Fibroblast of skin of left biceps (primary cell): ENCODE data around the gene APBA2.
A peak's percentile ranks its signal among the peaks of the same experiment; 100 is the strongest.

Experiments used
- DNase-seq, 2 experiments: peaks; one replicate each; pipeline ENCODE4 v3.0.0-alpha.2; 2013; ENCODE audit warnings: low read depth in 2 of 2

The APBA2 gene

GRCh38 chr15:28896951-28897350, 11.2 kb downstream of the APBA2 start:
- peak; percentile 56 to 64 for DNase-seq

- DNase-seq, result no peak
Observed at GRCh38 chr15:28897861-28898585, 12.2 kb downstream of the APBA2 start.

DNA sequence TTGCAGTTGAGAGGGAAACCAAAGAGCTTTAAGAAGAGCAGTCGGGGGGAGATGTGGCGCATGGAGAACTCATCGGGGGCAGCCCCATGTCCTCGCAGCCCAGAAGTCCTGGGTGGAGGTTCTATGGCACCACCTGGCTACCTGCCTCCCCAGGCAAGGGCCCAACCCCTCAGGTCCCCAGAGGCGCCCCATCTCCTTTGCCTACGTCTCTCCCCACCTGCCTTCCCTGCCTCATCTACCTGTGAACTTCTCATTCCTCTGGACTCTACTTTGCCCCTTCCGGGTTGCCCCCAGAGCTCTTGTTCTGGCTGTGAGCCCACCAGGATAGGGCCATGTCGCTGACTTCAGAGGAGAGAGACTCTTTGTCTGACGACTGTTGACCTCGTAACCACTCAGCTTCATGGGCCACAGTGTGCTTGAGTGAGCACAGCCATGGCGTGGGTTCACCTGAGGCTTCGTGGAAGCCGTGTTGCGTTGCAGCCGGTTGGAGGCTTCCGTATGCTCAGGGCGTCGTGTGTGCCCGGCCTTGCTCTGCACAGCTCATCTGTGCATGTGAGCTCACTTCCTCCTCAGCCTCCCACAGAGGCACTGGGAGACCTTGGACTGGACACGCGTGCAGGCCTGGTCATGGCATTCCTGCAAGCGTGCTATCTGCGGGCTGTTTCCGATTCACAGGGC, 13.4 kb downstream of the APBA2 start:
- DNase-seq, result no peak

DNA sequence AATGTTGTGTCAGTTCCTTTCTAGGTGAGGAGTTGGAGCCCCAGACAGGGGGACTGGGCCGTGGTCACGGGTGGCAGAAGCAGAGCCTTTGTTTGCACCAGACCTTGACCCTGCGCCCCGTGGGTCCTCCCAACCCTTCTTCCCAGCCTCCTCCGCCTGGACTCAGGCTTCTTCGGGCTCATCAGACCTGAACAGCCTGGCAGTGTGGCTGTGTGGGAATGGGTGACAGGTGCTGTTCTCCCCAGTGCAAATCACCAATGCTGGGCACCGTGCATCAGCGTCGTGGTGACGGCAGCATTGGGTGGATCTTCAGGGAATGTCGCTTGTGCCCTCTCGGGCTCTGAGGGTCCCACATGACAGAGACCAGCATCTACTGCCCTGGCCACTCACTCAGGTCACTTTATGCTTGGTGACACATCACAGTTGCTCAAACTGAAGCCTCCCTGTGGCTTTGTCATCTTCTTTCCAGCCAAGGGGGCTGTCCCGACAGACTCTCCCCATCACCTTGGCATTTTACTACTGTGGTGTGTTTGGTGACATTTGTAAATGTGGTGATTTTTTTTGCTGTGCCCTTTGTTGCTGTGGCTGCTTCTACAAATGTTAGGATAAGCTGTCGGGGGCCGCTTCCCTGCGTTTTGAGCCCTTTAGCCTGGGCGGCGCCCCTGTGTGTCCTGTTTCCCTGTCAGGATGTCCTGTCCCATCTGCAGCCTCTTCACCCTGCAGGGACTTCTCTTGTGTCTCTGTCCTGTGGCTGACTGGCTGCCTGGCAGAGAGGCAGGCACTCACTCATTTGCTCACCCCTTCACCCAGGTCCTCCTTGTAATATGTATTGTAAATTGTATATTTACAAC, 14.5 kb downstream of the APBA2 start:
- no peak for DNase-seq

DNA sequence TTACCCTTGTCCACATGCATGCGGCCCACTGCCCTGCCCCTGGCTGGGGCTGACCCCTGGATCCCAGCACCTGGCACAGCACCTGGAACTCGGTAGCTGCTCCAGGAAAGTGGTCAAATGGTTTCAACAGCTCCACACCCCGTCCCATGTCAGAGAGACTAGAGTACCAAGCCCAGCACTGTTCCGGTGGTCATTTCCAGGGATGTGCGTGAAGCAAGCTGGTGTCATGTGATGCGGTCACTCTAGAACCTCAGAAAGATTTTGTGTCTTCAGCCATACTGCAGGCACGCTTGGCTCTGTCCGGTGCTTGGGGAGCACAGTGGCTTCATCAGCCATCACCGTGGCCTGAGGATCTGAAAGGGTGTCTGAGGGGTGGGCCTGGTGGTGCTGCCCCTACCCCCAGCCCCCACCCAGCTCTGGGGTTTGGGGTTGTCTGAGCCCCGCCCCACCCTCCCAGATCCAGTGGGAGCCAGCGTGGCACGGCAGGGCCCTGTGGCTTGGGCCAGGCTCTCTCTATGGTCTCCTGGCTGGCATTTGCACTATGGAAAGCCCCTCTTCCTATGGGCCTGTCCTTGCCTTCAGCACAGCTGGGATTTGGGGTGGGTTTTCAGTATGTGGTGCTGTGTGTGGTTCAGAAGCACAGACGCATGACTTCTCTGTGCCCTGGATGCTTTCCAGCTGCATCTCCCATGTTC, 15.3 kb downstream of the APBA2 start:
- no peak for DNase-seq

DNA sequence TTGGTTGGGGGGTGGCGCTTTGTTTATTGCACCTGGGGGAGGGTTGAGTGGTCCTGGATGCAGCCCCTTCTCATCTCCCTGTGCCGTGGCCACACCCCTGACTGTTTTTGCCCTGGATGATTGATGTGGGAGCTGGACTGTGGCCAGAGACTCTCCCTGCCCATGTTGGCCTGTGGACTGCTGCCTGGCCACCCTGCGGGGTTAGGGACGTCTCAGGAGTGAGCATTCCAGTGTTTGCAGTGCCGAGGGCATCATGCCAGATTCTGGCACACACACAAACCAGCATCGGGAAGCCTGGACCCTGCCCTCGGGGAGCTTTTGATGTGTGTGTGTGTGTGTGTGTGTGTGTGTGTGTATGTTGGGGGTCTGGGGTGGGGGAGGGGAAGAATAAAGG, 15.8 kb downstream of the APBA2 start:
- no peak for DNase-seq

DNA sequence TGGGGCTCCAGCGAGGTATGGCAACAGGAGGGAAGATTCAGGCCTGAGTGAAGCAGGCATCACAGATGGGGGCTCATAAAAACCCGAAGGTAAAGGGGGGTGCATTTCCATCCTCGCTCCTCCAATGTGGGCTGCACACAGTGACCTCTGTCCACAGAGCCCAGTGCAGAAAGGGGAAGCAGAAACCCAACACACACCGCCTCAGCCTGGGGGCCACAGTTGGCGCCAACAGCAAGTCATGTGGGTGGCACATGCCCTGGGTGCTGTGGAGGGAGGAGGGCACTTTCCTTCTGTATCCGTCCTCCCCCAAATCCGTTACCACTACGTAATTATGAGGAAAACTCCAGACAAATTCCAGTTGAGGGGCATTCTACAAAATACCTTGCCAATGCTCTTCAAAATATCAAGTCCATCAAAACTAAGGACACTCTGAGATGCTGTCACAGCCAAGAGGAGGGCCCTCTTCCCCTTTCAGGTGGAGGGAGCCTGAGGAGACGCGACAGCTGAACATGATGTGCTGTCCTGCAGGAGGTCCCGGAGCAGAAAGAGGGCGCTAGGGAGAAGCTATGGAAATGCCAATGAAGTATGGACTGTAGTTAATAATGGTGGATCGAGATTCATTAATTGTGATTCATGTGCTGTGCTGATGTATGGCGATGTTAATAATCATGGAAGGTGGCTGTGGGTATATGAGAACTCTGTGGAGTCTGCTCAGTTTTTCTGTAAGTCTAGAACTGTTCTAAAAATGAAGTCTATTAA, 16.4 kb downstream of the APBA2 start:
- no peak for DNase-seq

- no peak for DNase-seq
Observed at GRCh38 chr15:28902856-28903255, 17.1 kb downstream of the APBA2 start.

- no peak for DNase-seq
Observed at GRCh38 chr15:28903555-28903954, 17.8 kb downstream of the APBA2 start.

GRCh38 chr15:28904003-28904402, 18.2 kb downstream of the APBA2 start:
- no peak for DNase-seq

DNA sequence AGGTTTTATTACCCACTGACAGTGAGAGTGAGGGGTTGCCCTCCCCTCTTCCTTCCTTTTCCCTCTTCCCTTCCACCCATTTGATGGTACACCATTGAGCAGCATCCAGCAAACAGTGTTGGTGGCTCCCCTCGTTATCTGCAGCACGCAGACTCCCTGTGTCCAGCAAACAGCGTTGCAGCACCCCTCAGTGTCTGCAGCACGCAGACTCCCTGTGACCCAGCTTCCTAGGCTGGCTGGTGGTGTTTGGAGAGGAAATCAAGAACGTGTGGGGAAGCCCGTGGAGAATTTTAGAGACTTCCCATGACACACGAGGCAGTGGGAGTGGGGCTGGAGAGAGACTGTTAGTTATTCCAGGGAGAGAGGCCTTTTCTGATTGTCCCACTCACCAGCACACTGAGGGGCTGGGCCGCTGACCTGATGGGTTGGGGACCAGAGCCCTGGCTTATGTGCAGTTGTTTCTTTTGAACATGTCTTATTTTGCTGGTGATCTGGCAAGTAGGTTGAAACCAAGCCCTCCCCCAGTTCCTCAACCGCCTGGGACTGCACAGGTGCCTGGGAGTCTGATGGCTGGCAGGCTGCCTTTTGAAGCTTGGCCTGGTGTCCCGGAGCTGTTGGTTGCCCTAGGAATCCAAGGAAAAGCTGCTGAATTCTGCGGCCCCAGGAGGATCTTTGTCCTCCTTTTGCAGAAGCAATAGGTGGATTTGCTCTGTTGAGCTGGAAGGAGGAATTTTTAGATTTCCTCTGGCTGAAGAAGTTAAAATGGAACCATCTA, 19.0 kb downstream of the APBA2 start:
- no peak for DNase-seq

- no peak for DNase-seq
Observed at GRCh38 chr15:28907338-28907960, 21.7 kb downstream of the APBA2 start.

DNA sequence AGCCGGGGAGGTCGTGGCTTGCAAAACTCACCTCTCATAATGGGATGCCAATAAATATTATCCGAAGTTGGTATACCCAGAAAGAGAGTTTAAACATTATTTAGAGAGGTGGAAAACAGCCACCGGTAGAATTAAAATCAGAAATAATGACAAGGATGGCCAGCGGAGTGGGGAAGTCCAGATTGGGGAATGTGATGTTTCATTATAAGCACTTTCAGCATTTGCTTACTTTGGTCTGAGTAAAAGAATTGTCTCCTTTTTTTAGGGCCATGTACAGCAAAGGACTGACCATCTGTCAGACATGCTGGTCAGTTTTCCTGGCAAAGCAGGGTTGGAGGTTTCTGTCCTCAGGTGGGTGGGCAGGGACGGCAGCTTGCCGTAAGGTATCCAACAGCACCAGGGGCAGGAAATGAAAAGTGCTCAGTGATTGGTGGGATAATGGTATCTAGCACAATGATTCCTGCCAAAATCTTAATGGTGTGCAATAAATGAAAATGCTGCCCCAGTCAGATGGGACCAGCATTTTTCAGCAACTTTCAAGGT, 24.3 kb downstream of the APBA2 start:
- no peak for DNase-seq

- no peak for DNase-seq
Observed at GRCh38 chr15:28911310-28911931, 25.6 kb downstream of the APBA2 start.

- no peak for DNase-seq
Observed at GRCh38 chr15:28912422-28912821, 26.6 kb downstream of the APBA2 start.

GRCh38 chr15:28913171-28913765, 27.5 kb downstream of the APBA2 start:
- no peak for DNase-seq

DNA sequence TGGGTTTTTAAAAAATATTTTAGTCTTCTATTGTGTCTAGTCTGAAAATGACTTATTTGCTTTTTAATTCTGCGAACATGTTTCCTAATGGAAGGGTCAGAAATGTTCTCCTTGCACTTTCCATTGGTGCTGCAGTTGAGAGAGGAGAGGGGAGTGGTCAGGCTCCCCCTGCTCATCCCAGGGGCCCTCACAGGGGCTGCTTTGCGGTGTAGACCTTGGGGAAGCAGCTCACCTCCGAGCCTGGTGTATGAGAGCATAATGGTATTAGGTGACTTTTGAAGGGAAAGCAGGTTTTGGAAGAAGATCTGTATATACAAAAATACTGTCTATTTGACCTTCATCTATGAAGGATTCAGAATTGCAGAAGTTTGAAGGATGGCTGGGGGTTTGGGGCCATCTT, 28.3 kb downstream of the APBA2 start:
- DNase-seq, result no peak

DNA sequence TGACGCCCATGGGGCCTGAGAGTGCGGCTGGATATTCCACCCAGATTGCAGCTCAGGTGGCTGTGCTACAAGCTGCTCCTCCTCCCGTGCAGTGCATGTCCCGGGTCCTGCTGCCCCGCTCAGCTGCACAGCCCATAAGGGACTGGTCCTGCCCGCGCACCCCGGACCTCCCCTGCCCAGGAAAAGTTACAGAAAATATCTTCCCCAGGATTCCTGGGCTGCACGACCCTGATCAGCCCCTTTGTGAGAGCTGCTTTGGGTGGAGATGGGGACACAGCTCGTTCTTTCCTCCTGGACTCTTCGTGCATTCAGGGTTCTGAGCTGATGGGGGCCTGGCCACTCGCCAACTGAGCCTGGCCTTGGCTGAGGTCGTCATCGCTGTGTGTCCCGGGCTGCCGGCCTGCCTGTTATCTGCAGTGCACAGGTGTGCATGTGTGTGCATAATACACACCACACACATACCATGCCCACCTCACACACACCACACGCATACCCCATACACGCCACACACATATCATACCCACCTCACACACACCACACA, 28.8 kb downstream of the APBA2 start:
- no peak for DNase-seq
